Neural crest cell (in vitro differentiated cells): ENCODE results near the gene ANKS1A. TPM values are rescaled to one million over a fixed set of nuclear protein-coding genes. Genes with fewer than 3 reads are reported as not detected.

Experiments
- DNase-seq: peaks from one replicate; pipeline ENCODE4 v3.0.0; 2021; ENCODE audit warnings: low read depth, mixed read lengths, low spot score
- H3K27ac Mint-ChIP-seq: one replicate; pipeline ENCODE4 v1.8.0; 2021; ENCODE audit warnings: mild to moderate bottlenecking, mixed read lengths; ENCODE audit not compliant: unreplicated experiment
- H3K27me3 Mint-ChIP-seq: 2 replicates; pipeline ENCODE4 v1.8.0; 2021; ENCODE audit warnings: low read depth, mild to moderate bottlenecking, mixed read lengths
- H3K36me3 Mint-ChIP-seq: 2 replicates; pipeline ENCODE4 v1.8.0; 2021; ENCODE audit warnings: low read depth, mild to moderate bottlenecking, mixed read lengths
- H3K4me1 Mint-ChIP-seq: 2 replicates; pipeline ENCODE4 v1.8.0; 2021; ENCODE audit warnings: mixed read lengths
- H3K4me3 Mint-ChIP-seq: one replicate; pipeline ENCODE4 v1.8.0; 2021; ENCODE audit warnings: mild to moderate bottlenecking, mixed read lengths
- H3K9me3 Mint-ChIP-seq: 2 replicates; pipeline ENCODE4 v1.8.0; 2021; ENCODE audit warnings: mixed read lengths
- CTCF ChIP-seq: fragments of 200-600 bp; sonication (generic); conservative IDR thresholded peaks from 2 replicates; pipeline ENCODE4 v1.5.0; 2021; ENCODE audit warnings: antibody characterized with exemption, mild to moderate bottlenecking
- total RNA-seq: library from RNA; stranded (reverse); gene quantifications from 2 replicates; pipeline ENCODE4 v1.2.1, GENCODE V29; 2021

ANKS1A gene
- total RNA-seq, 1 donor from 2014 or later = 33.2 TPM

GRCh38 chr6:34953061-34954025 lies 64.3 kb downstream of the ANKS1A start:
- peak overlapping the region; percentile 10 for H3K27ac Mint-ChIP-seq
- H3K4me1 Mint-ChIP-seq = peaks cover 36% of the 10 kb centered on the region
- TF ChIP-seq CTCF = no peak
- no peak for DNase-seq
- H3K36me3 Mint-ChIP-seq = no peaks in the 10 kb centered on the region
- no peaks in the 10 kb centered on the region for H3K9me3 Mint-ChIP-seq
- H3K27me3 Mint-ChIP-seq = no peaks in the 10 kb centered on the region
- no peak overlapping the region for H3K4me3 Mint-ChIP-seq

- Mint-ChIP-seq H3K27ac (no peak overlapping the region), H3K4me1 (peaks cover 29% of the 10 kb centered on the region), H3K9me3 (no peaks in the 10 kb centered on the region), H3K27me3 (no peaks in the 10 kb centered on the region), H3K36me3 (no peaks in the 10 kb centered on the region), H3K4me3 (no peak overlapping the region)
- TF ChIP-seq CTCF = no peak
- no peak for DNase-seq
These were observed 66.4 kb downstream of the ANKS1A start for GRCh38 chr6:34955442-34955841.

- Mint-ChIP-seq H3K36me3 (no peaks in the 10 kb centered on the region), H3K27me3 (no peaks in the 10 kb centered on the region), H3K9me3 (no peaks in the 10 kb centered on the region), H3K4me1 (peaks cover 16% of the 10 kb centered on the region), H3K4me3 (no peak overlapping the region), H3K27ac (no peak overlapping the region)
- no peak for TF ChIP-seq CTCF
- no peak for DNase-seq
These were observed 68.3 kb downstream of the ANKS1A start for GRCh38 chr6:34957231-34957783.

DNA sequence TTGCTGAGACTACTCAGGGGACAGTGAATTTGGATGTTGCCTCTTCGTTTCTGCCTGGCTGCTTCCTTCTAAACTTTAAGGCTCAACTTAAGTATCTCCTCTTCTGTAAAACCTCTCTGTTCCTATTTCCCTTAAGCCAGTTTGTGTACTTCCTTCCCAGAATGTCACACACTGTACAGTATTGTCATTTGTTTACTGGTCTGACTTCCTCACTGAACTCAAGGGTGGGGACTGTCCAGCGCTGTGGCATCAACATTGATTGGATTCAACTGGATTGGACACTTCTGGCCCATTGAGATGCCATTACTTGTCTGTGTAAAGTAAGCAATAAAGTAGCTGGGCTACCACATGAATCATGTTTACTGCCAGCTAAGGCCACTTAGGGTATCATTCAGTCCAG lies 69.7 kb downstream of the ANKS1A start:
- peaks cover 12% of the 10 kb centered on the region for H3K4me1 Mint-ChIP-seq
- TF ChIP-seq CTCF = no peak
- DNase-seq = no peak
- no peaks in the 10 kb centered on the region for H3K27me3 Mint-ChIP-seq
- H3K27ac Mint-ChIP-seq = no peak overlapping the region
- no peaks in the 10 kb centered on the region for H3K9me3 Mint-ChIP-seq
- H3K36me3 Mint-ChIP-seq = no peaks in the 10 kb centered on the region
- H3K4me3 Mint-ChIP-seq = no peak overlapping the region

DNA sequence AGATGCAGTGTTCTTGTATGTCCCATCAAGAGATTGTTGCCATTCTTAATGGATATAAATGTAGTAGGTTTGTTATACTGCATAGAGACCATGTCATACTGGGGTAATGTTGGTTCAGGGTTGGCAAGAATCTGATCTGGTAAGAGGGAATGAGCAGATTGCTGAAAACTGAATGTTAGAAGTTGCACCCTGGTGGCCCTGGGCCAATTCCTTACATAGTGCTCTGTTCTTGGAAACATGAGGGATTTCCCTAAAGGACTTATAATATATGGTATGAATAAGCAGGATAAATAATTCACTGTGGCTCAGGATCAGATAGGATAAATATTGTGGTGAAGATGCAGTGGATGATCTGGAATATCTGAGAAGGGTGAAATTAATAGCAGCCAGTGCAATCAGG lies 70.2 kb downstream of the ANKS1A start:
- Mint-ChIP-seq H3K36me3 (no peaks in the 10 kb centered on the region), H3K27ac (no peak overlapping the region), H3K4me3 (no peak overlapping the region), H3K9me3 (no peaks in the 10 kb centered on the region), H3K27me3 (no peaks in the 10 kb centered on the region), H3K4me1 (peaks cover 9% of the 10 kb centered on the region)
- DNase-seq = no peak
- no peak for TF ChIP-seq CTCF
